MM.1S (cell line): ENCODE results near the gene CFAP61.

ENCODE experiments used
- DNase-seq: peaks from one replicate; pipeline ENCODE4 v3.0.0-alpha.2; 2015
- H2AFZ ChIP-seq: fragments of 300-600 bp; sonication (generic); 2 replicates; pipeline ENCODE4 v1.6.0; 2016; ENCODE audit warnings: antibody characterized with exemption, low read length
- H3F3A ChIP-seq: fragments of 300-600 bp; sonication (generic); 2 replicates; pipeline ENCODE4 v1.6.1; 2016; ENCODE audit warnings: mild to moderate bottlenecking, antibody characterized with exemption, low read length, moderate library complexity, mixed read lengths; ENCODE audit not compliant: insufficient read depth
- H3K27ac ChIP-seq: fragments of 300-600 bp; sonication (generic); 2 replicates; pipeline ENCODE4 v1.5.1; 2016; ENCODE audit warnings: mild to moderate bottlenecking, low read length
- H3K27me3 ChIP-seq: fragments of 300-600 bp; sonication (generic); replicated peaks from 2 replicates; pipeline ENCODE4 v1.6.0; 2016; ENCODE audit warnings: low read length; ENCODE audit not compliant: insufficient read depth
- H3K36me3 ChIP-seq: fragments of 300-600 bp; sonication (generic); replicated peaks from 2 replicates; pipeline ENCODE4 v1.6.1; 2016; ENCODE audit warnings: mild to moderate bottlenecking, low read length, mixed read lengths; ENCODE audit not compliant: insufficient read depth
- H3K4me1 ChIP-seq: fragments of 300-600 bp; sonication (generic); 2 replicates; pipeline ENCODE4 v1.6.1; 2016; ENCODE audit warnings: low read length, mixed read lengths
- H3K4me2 ChIP-seq: fragments of 300-600 bp; sonication (generic); 2 replicates; pipeline ENCODE4 v1.6.0; 2016; ENCODE audit warnings: low read depth, low read length
- H3K4me3 ChIP-seq: fragments of 300-600 bp; sonication (generic); 2 replicates; pipeline ENCODE4 v1.5.1; 2016; ENCODE audit warnings: low read length, mixed read lengths
- H3K79me2 ChIP-seq: fragments of 300-600 bp; sonication (generic); 2 replicates; pipeline ENCODE4 v1.6.1; 2016; ENCODE audit warnings: mixed run types, low read length, mixed read lengths
- H3K9ac ChIP-seq: fragments of 300-600 bp; sonication (generic); 2 replicates; pipeline ENCODE4 v1.6.1; 2016; ENCODE audit warnings: low read length, mixed read lengths
- H3K9me2 ChIP-seq: fragments of 300-600 bp; sonication (generic); replicated peaks from 2 replicates; pipeline ENCODE4 v1.6.1; 2016; ENCODE audit warnings: mild to moderate bottlenecking, low read length, mixed read lengths; ENCODE audit not compliant: insufficient read depth
- H3K9me3 ChIP-seq: fragments of 300-600 bp; sonication (generic); replicated peaks from 2 replicates; pipeline ENCODE4 v1.6.1; 2016; ENCODE audit warnings: mild to moderate bottlenecking, low read length, mixed read lengths; ENCODE audit not compliant: insufficient read depth
- H4K20me1 ChIP-seq: fragments of 300-600 bp; sonication (generic); 2 replicates; pipeline ENCODE4 v1.6.1; 2016; ENCODE audit warnings: mild to moderate bottlenecking, low read length, moderate library complexity, mixed read lengths; ENCODE audit not compliant: insufficient read depth
- CTCF ChIP-seq: fragments of 300-600 bp; sonication (generic); IDR thresholded peaks from 2 replicates; pipeline ENCODE4 v1.5.1; 2016; ENCODE audit warnings: antibody characterized with exemption, low read length, mixed read lengths
- EZH2 ChIP-seq: fragments of 300-600 bp; sonication (generic); optimal IDR thresholded peaks from 2 replicates; pipeline ENCODE3; 2017; ENCODE audit warnings: low read depth, mild to moderate bottlenecking, antibody characterized with exemption, low read length, mixed read lengths
- EZH2phosphoT487 ChIP-seq: fragments of 300-600 bp; sonication (generic); IDR thresholded peaks from 2 replicates; pipeline ENCODE4 v1.6.1; 2018; ENCODE audit warnings: antibody characterized with exemption, low read length

Gene CFAP61

GRCh38 chr20:20005342-20005741 lies 47.0 kb upstream of the CFAP61 start:
- no peak overlapping the region for H3K4me3 ChIP-seq
- no peaks in the 10 kb centered on the region for H3K9me2 ChIP-seq
- H3K4me1 ChIP-seq: 0 out of 2 replicates have a peak, but pooled peaks cover 4% of the 10 kb centered on the region
- no peak for DNase-seq
- H3K9me3 ChIP-seq: no peaks in the 10 kb centered on the region
- no peaks in the 10 kb centered on the region for H3F3A ChIP-seq
- no peaks in the 10 kb centered on the region for H3K36me3 ChIP-seq
- no peak for TF ChIP-seq EZH2
- TF ChIP-seq CTCF: no peak
- TF ChIP-seq EZH2phosphoT487: no peak
- no peak overlapping the region for H3K27ac ChIP-seq
- no peaks in the 10 kb centered on the region for H3K79me2 ChIP-seq
- no peaks in the 10 kb centered on the region for H4K20me1 ChIP-seq
- H2AFZ ChIP-seq: no peak overlapping the region
- peaks cover 6% of the 10 kb centered on the region; the same call in 1 of the 2 replicates for H3K27me3 ChIP-seq
- no peak overlapping the region for H3K9ac ChIP-seq
- no peak overlapping the region for H3K4me2 ChIP-seq

- no peaks in the 10 kb centered on the region for H3K9me3 ChIP-seq
- H3K4me2 ChIP-seq: no peak overlapping the region
- no peaks in the 10 kb centered on the region for H3K9me2 ChIP-seq
- no peaks in the 10 kb centered on the region for H3K79me2 ChIP-seq
- H3K4me1 ChIP-seq: no peaks in the 10 kb centered on the region
- no peak overlapping the region for H3K4me3 ChIP-seq
- H4K20me1 ChIP-seq: no peaks in the 10 kb centered on the region
- H3K27me3 ChIP-seq: no peaks in the 10 kb centered on the region
- H3F3A ChIP-seq: no peaks in the 10 kb centered on the region
- H3K36me3 ChIP-seq: no peaks in the 10 kb centered on the region
- no peak overlapping the region for H2AFZ ChIP-seq
- no peak overlapping the region for H3K9ac ChIP-seq
- H3K27ac ChIP-seq: no peak overlapping the region
- no peak for TF ChIP-seq EZH2
- no peak for TF ChIP-seq CTCF
- no peak for TF ChIP-seq EZH2phosphoT487
- DNase-seq: no peak
Measured at GRCh38 chr20:20009784-20010253, 42.5 kb upstream of the CFAP61 start.

GRCh38 chr20:20010639-20011500 lies 41.5 kb upstream of the CFAP61 start:
- H3F3A ChIP-seq: no peaks in the 10 kb centered on the region
- no peak overlapping the region for H3K4me3 ChIP-seq
- H3K9ac ChIP-seq: no peak overlapping the region
- no peak overlapping the region for H3K27ac ChIP-seq
- H3K27me3 ChIP-seq: no peaks in the 10 kb centered on the region
- no peak for DNase-seq
- H2AFZ ChIP-seq: no peak overlapping the region
- H3K4me1 ChIP-seq: no peaks in the 10 kb centered on the region
- no peaks in the 10 kb centered on the region for H3K36me3 ChIP-seq
- no peak for TF ChIP-seq EZH2
- no peak for TF ChIP-seq EZH2phosphoT487
- no peak for TF ChIP-seq CTCF
- no peak overlapping the region for H3K4me2 ChIP-seq
- H3K9me2 ChIP-seq: no peaks in the 10 kb centered on the region
- no peaks in the 10 kb centered on the region for H4K20me1 ChIP-seq
- H3K79me2 ChIP-seq: no peaks in the 10 kb centered on the region
- H3K9me3 ChIP-seq: no peaks in the 10 kb centered on the region
